ENCODE data around the gene POM121L2. TPM values are rescaled to one million over a fixed set of nuclear protein-coding genes. Genes with fewer than 3 reads are reported as not detected.
A peak's percentile ranks its signal among the peaks of the same experiment; 100 is the strongest.

The POM121L2 gene
- total RNA-seq, 1 donor = not detected

- peak; percentile 73 for DNase-seq (ENCODE audit: low read depth)
- H3K4me3 ChIP-seq (ENCODE audit: low read depth, low read length) = peak overlapping the region; percentile 65
- TF ChIP-seq CTCF (IDR thresholded peaks at IDR 0.05; ENCODE audit: insufficient read depth, low read length) = no peak
Observed at GRCh38 chr6:27295301-27296079, 16.6 kb downstream of the POM121L2 start.

DNA sequence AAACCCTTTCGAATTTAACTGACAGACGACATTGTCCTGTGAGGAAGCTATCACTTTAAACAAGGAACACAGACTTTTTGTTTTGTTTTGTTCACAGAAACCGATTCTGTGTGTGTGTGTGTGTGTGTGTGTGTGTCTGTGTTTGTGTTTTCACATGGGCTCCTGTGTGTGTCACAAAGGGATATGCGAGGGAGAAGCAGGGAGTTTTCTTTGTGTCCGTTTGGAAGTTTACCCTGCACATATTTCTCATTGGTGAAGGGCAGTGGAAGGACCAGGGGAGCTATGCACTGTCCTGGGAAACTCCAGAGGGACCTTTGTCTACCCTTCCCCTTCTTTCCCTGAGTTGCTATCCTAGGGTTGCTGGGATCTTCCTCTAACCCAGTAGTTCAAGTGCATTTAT is 17.7 kb downstream of the POM121L2 start:
- no peak for DNase-seq (ENCODE audit: low read depth)
- H3K4me3 ChIP-seq (ENCODE audit: low read depth, low read length) = no peak overlapping the region
- TF ChIP-seq CTCF (IDR thresholded peaks at IDR 0.05; ENCODE audit: insufficient read depth, low read length) = no peak

GRCh38 chr6:27293436-27294098 is 18.5 kb downstream of the POM121L2 start:
- TF ChIP-seq CTCF (IDR thresholded peaks at IDR 0.05; ENCODE audit: insufficient read depth, low read length) = no peak
- peak; percentile 48 for DNase-seq (ENCODE audit: low read depth)

GRCh38 chr6:27290850-27291208 is 21.2 kb downstream of the POM121L2 start:
- no peak for TF ChIP-seq CTCF (IDR thresholded peaks at IDR 0.05; ENCODE audit: insufficient read depth, low read length)
- no peak for DNase-seq (ENCODE audit: low read depth)
- no peak overlapping the region for H3K4me3 ChIP-seq (ENCODE audit: low read depth, low read length)

More at GRCh38 chr6:27293436-27294098, 18.5 kb downstream of the POM121L2 start:
- no peak overlapping the region for H3K4me3 ChIP-seq (ENCODE audit: low read depth, low read length)

GRCh38 chr6:27290065-27290849 is 21.8 kb downstream of the POM121L2 start:
- DNase-seq (ENCODE audit: low read depth) = peak; percentile 16
- no peak overlapping the region for H3K4me3 ChIP-seq (ENCODE audit: low read depth, low read length)
- no peak for TF ChIP-seq CTCF (IDR thresholded peaks at IDR 0.05; ENCODE audit: insufficient read depth, low read length)

DNA sequence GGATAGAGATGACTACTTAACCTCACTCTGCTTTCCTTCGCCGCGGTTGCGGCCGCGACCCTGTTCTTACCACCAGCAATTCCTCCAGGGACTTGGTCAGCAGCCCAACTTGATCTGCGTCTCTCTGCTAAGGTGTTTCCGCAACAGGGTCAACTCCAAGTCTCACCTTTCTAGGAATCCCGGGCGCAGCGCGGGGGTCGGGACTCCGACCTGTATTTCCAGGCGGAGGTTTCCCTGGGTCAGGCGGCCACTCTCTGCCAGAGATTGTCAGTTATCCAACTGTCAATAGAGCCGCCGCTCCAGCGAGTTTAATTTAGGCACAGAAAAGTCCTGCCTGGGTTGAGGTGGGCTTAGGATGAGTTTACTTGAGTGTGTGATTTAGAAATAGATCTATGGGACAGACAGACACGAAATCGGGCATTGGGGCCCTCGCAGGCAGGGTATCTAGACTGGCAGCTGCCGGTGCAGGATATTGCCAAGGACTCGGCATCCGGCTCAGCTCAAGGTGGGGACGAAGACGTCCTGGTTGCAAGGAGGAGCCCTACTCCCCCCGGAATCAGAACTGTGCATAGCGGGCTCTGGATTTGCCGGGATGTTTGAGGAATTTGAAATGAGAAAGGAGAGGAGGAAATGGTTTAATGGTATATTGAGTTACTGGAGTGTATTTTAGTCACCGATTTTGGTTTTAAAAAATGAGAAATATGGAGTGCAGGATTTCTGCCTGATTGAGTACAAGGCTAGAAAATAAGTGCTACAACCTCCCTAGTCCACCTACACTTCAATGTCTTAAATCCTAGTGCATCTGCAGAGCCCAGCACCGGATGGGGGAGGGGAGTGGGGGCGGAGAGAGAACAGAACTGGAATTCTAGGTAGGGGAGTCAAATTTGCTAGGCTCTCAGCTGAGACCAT is 23.7 kb downstream of the POM121L2 start:
- H3K4me3 ChIP-seq (ENCODE audit: low read depth, low read length) = no peak overlapping the region
- TF ChIP-seq CTCF (IDR thresholded peaks at IDR 0.05; ENCODE audit: insufficient read depth, low read length) = no peak
- DNase-seq (ENCODE audit: low read depth) = no peak
